GM21717 (cell line): ENCODE measurements around the gene ANKS3.
"Not testable (repeated sequence)": the region's sequence is repeated elsewhere in the genome, so short reads cannot be mapped to it uniquely, and the experiment has no call there.

Experiments
- ATAC-seq: cut with Tn5 transposase; IDR thresholded peaks from one replicate; pipeline ENCODE4 v1.9.1; 2021; ENCODE audit warnings: mild to moderate bottlenecking, moderate library complexity; ENCODE audit not compliant: unreplicated experiment

ANKS3 gene

DNA sequence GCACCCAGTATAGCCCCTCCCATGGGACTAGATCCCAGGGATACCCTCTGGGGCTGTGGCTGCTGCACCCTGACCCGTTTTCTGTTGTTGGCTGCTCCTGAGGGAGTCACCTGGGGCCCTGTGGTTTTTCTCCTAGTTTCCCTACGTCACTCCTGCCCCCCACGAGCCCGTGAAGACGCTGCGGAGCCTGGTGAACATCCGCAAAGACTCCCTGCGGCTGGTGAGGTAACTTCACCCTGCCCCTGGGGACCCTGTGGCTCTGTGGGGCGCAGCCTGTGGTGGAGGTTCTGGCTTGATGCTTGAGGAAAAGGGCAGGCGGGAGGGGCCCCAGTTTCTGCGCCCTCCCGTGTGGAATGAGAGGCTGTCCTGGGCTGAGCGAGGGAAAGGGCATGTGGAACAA lies 82.2 kb downstream of the ANKS3 start:
- no peak for ATAC-seq

DNA sequence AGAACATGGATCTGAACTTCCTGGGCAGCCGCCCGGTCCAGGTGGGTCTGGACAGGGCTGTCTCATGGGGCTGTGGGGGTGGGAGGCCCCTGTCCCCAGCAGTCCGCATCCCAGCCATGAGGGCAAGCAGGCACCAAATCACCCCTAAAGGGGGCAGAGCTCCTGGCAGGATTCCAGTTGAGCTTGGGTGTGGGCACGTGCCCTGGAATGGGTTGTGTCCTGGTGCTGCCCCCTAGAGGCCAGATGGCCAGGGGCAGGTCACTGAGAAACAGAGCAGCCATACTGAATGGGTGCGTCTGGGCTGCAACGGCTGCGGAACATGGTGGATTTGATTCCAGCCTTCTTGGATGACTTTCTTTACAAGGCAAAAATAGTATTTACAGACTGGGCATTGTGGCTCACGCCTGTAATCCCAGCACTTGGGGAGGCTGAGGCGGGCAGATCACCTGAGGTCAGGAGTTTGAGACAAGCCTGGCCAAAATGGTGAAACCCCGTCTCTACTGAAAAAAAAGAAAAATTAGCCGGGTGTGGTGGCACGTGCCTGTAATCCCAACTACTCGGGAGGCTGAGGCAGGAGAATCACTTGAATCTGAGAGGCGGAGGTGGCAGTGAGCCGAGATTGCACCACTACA lies 83.5 kb downstream of the ANKS3 start:
- not testable (repeated sequence) for ATAC-seq

DNA sequence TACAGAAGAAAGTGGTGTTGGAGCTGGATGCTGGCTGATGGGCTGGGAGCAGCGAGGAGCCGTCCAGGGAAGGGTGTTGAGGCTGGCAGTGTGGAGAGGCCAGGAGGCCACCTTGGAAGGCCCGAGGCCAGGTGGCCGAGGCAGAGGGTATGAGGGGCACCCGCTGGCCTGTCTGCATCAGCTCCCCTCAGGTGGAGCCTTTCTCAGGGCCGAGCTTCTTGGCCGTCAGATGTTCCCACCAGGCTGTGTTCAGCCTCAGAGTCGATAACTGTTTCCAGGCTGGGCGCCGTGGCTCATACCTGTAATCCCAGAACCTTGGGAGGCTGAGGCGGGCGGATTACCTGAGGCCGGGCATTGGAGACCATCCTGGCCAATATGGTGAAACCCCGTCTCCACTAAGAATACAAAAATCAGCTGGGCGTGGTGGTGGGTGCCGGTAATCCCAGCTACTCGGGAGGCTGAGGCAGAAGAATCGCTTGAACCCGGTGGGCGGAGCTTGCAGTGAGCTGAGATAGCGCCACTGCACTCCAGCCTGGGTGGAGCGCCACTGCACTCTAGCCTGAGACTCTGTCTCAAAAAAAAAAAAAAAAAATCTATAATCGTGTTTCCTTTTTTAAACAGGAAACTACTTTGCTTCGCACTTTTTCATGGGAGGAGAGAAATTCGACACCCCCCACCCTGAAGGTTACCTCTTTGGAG lies 84.2 kb downstream of the ANKS3 start:
- ATAC-seq, result no peak

DNA sequence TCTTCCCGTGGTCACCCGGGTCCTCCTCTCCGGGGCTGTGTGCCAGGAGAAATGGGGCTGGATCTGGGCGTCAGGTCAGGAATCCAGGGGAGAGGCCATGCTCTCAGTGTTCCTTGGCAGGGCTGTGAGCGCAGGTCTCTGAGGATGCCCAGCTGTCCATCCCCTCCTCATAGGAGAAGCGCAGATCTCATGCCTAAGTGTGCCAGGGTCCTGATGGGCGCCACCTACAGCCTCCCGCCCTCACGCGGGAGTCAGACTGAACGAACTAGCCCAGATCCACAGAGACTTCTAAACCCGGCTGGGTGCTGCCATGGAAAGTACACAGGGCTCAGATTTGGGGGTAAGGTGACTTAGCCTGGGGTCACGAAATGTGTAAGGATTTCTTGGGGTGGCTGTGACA lies 85.2 kb downstream of the ANKS3 start:
- no peak for ATAC-seq

DNA sequence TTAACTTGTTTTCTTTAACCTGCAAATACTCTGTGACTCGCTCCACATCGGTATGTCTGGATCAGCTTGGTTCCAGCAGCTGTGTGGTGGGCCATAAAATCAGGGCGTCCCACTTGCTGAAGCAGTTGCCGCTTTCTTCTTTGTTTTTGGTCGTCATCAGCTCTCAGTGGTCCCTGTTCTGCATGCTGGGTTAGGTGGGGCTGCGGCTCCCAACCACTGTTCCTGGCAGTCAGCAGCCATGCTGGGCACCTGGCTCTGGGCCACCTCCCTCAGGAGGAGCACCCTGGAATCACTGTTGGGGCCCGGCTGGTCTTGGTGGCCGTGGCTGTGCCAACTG lies 86.5 kb downstream of the ANKS3 start:
- ATAC-seq, result no peak

DNA sequence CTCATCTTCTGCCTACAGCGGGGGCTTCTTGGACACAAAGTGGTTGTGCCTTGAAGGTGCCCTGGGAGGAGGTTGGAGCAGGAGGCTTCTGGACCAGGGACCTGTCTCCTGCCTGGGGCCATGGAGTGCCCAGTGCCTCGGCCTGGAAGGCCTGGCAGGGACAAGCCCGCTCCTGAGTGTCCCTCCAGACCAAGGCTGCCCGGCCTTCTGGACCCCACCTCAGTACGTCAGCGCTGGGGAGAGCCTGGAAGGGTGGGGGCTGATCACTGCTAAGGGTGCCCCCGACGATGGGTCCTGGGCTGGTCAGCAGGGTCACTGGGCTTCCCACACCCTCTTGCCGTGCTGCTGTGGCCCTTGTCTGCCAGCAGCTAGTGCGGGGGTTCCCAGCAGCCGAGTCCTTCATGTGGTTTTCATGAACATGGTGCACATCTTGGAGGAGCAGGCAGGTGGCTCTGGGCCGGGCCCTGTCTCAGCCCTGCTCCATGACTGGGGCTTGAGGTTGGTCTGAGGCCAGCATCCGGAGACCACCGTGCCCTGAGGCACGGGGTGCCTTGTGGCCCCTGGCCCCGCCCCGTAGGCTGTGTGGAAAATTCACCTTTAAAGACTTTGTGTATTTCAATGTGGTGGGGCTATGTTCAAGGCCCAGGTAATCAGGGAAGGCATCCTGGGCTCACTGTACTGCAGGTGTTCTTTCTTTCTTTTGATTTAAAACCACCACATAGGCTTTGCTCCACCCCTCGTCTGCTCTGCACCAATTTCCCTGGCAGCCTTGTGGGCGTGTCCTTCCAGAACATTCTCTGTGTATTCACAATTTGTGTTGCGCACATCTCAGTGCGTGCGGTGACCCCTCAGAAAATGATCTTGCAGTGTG lies 87.1 kb downstream of the ANKS3 start:
- no peak for ATAC-seq
